PFSK-1 (cell line): Measurements from ENCODE around the gene ITGAL.

ENCODE experiments used
- FOXP2 ChIP-seq: optimal IDR thresholded peaks from 2 replicates; pipeline ENCODE3; 2011; ENCODE audit warnings: borderline replicate concordance, control low read depth, inconsistent platforms; ENCODE audit not compliant: insufficient read depth; ENCODE audit errors: extremely low read length, extremely low read depth
- POLR2AphosphoS5 ChIP-seq: IDR thresholded peaks from 2 replicates; pipeline ENCODE4 v1.6.1; 2012; ENCODE audit warnings: low read depth, mild to moderate bottlenecking, control low read depth, low read length, moderate library complexity
- SIN3A ChIP-seq: IDR thresholded peaks from 2 replicates; pipeline ENCODE4 v1.6.1; 2012; ENCODE audit warnings: mild to moderate bottlenecking, low read length, moderate library complexity, borderline replicate concordance; ENCODE audit not compliant: insufficient read depth
- TAF1 ChIP-seq: IDR thresholded peaks from 2 replicates; pipeline ENCODE4 v1.6.1; 2012; ENCODE audit warnings: low read length, control low read depth, borderline replicate concordance; ENCODE audit not compliant: insufficient read depth
- TF ChIP-seq, protein P1 (sequence below), 2 experiments: IDR thresholded peaks; 2 replicates each; pipeline versions ENCODE4 v1.6.1 to v1.8.0; 2011 to 2012; ENCODE audit warnings: low read depth in 2 of 2, low read length in 2 of 2, control low read depth in 1 of 2, inconsistent platforms in 1 of 2, mild to moderate bottlenecking in 1 of 2, moderate library complexity in 1 of 2; ENCODE audit not compliant: insufficient read depth in 1 of 2

ITGAL gene

DNA sequence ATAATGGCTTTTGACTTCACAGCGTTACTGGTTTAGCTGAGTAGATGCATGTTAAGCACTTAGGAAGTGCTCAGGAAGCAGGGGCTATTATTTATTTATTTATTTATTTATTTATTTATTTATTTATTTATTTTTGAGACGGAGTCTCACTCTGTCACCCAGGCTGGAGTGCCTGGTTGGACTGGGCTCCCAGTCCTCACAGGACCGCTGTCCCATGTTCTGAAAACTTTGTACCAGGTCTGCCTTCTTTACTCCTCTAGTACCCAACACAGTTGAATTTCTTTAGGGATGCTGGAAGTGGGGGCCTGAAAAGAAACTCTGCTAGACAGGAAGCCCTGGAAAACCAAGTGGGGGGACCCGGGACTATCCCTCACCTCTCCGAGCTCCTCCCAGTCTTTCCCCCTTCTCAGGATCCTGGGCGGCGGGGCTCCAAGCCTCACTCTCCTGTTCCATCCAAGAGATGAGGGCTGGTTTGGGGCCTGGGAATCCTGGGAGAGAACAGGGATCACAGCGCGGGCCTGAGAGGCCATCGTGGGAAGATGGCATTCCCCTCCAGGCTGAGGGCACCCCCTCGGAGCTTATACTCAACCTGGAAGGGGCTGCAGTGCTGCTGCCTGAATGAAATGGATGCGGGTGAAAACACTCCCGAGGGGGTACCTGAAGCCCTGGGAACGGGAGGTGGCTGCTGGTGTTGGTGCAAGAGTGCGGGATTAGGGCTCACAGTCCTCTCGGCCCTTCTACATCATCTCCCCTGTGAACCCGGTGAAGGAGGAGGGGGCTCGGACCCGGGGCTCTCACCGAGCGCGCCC is 98.3 kb downstream of the ITGAL start:
- TF ChIP-seq, protein P1, sequence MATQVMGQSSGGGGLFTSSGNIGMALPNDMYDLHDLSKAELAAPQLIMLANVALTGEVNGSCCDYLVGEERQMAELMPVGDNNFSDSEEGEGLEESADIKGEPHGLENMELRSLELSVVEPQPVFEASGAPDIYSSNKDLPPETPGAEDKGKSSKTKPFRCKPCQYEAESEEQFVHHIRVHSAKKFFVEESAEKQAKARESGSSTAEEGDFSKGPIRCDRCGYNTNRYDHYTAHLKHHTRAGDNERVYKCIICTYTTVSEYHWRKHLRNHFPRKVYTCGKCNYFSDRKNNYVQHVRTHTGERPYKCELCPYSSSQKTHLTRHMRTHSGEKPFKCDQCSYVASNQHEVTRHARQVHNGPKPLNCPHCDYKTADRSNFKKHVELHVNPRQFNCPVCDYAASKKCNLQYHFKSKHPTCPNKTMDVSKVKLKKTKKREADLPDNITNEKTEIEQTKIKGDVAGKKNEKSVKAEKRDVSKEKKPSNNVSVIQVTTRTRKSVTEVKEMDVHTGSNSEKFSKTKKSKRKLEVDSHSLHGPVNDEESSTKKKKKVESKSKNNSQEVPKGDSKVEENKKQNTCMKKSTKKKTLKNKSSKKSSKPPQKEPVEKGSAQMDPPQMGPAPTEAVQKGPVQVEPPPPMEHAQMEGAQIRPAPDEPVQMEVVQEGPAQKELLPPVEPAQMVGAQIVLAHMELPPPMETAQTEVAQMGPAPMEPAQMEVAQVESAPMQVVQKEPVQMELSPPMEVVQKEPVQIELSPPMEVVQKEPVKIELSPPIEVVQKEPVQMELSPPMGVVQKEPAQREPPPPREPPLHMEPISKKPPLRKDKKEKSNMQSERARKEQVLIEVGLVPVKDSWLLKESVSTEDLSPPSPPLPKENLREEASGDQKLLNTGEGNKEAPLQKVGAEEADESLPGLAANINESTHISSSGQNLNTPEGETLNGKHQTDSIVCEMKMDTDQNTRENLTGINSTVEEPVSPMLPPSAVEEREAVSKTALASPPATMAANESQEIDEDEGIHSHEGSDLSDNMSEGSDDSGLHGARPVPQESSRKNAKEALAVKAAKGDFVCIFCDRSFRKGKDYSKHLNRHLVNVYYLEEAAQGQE (IDR thresholded peaks at IDR 0.05; ENCODE audit: insufficient read depth in 1 of 2, low read depth in 2 of 2, low read length in 2 of 2): peak; percentile 44 to 81; a peak in 3 of 4 replicates
- TF ChIP-seq TAF1: no peak

DNA sequence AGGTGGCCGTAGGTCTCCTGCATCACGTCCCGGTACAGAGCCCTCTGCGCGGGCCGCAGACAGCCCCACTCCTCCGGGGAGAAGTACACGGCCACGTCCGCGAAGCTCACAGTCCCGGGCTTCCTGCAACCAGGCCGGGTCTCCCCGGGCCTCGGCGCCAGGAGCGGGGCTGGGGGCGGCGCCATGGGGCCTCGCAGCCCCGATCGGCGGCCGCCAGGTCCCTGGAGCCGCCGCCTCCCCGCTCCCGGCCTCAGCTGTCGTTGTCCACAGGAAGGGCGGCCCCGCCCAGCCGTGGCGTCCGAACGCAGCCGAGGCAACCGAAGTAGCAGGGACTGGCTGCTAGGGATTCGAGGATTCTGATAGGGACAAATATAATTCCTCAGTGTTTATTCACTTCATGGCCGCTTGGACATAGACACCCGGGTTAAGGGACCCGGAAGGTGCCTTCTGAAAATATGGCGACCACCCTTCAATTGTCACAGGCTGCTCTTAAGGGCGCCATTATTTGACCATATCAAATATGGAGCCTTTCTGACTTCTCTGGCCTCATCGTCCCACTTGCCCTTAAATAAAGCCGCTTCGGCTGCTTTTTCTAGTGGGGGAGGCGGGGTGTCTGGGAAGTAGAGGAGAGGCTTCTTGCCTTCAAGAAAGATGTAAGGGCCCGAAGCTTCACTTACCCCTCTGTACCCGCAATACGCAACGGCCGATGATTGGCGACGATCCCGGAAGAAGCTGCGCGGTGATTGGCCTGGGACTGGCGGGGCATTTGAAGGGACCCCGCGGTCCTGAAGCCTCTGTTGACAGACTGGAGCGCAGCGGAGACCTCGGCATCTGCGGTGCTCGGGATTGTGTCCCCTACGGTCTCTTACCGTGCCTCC is 99.1 kb downstream of the ITGAL start, which contains the start of gene ZNF688:
ZNF688 (minus strand) TSS at position 270 of the 878 bp plus-strand sequence; CDS start at position 185, 85 bp downstream.
- TF ChIP-seq SIN3A (peak; percentile 73; the same call in 1 of the 2 replicates), POLR2AphosphoS5 (peak; percentile 16), FOXP2 (no peak), TAF1 (peak; percentile 62; the same call in 1 of the 2 replicates)
- TF ChIP-seq, protein P1 (IDR thresholded peaks at IDR 0.05; ENCODE audit: insufficient read depth in 1 of 2, low read depth in 2 of 2, low read length in 2 of 2): peak in 1 of 2 experiments; percentile 35; a peak in 1 of 4 replicates
